ENCODE results near the gene TRPV2.

DNA sequence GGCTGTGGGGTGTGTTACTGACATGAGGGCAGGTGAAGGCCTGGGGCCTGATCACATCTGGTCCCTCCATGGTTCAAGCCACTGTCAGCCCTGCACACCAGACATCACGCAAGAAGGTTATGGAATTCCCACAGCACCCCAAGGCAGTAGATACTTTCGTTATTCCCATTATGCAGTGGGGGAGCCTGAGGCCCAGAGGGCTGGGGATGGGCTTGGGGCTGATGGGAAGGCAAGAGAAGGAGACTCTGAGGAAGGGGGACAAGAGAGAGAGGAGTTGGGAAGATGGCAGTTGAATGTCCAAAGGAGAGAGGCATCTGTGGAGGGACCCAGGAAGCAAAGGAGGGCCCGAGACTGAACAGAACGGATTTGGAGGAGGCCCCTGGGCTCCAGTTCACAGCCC is 34.7 kb downstream of the TRPV2 start:
- TF ChIP-seq, protein P1, sequence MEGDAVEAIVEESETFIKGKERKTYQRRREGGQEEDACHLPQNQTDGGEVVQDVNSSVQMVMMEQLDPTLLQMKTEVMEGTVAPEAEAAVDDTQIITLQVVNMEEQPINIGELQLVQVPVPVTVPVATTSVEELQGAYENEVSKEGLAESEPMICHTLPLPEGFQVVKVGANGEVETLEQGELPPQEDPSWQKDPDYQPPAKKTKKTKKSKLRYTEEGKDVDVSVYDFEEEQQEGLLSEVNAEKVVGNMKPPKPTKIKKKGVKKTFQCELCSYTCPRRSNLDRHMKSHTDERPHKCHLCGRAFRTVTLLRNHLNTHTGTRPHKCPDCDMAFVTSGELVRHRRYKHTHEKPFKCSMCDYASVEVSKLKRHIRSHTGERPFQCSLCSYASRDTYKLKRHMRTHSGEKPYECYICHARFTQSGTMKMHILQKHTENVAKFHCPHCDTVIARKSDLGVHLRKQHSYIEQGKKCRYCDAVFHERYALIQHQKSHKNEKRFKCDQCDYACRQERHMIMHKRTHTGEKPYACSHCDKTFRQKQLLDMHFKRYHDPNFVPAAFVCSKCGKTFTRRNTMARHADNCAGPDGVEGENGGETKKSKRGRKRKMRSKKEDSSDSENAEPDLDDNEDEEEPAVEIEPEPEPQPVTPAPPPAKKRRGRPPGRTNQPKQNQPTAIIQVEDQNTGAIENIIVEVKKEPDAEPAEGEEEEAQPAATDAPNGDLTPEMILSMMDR (conservative IDR thresholded peaks at IDR 0.05), result no peak
- no peak for TF ChIP-seq ZFX (IDR thresholded peaks at IDR 0.05)

Data from C4-2B (cell line).